ENCODE data around the gene HNF1B.
"Not testable (repeated sequence)": the region's sequence is repeated elsewhere in the genome, so short reads cannot be mapped to it uniquely, and the experiment has no call there.

HNF1B gene, protein sequence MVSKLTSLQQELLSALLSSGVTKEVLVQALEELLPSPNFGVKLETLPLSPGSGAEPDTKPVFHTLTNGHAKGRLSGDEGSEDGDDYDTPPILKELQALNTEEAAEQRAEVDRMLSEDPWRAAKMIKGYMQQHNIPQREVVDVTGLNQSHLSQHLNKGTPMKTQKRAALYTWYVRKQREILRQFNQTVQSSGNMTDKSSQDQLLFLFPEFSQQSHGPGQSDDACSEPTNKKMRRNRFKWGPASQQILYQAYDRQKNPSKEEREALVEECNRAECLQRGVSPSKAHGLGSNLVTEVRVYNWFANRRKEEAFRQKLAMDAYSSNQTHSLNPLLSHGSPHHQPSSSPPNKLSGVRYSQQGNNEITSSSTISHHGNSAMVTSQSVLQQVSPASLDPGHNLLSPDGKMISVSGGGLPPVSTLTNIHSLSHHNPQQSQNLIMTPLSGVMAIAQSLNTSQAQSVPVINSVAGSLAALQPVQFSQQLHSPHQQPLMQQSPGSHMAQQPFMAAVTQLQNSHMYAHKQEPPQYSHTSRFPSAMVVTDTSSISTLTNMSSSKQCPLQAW

DNA sequence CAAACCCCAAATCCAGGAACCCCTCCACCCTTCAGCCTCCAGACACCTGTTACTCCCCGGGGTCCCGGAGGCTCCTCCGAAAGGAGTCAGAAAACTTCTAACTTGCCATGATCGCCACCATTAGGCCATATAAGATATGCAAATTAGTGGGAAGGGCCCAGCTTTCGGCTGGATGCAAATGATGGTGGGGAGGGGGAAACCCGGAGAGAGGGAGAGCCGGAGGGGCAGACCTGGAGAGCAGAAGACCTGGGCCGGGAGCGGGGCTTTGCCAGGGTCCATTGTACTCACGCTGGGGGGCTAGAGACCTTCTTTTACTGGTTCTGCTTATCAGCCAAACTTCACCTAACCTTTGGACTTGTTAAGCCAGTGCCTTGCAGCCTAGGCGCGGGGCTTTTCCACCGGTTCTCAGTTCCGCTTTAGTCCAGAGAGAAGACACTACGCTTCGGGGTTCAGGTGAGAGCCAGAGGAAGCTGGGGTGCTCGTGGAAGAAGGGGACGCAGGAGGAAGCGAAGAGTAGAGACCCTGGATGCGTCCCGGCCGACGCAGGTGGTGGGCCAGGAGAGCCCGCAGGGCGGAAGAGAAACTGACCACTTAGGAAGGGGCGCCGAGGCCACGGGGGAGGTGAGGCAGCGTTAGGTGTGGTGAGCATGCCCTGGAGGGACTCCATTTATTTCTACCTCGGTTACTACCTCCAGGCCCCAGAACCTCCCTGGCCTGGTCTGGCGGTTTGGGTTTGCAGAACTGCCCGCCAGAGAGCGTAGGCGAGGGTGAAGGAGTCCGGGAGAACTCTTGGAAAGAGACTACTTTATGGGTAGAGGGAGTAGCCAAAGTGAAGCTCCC is at the start of gene HNF1B:
HNF1B (minus strand) TSS at position 99 of the 840 bp plus-strand sequence. CDS start 175 bp downstream, outside the sequence.
- DNase-seq (ENCODE audit: low read depth), result no peak

DNA sequence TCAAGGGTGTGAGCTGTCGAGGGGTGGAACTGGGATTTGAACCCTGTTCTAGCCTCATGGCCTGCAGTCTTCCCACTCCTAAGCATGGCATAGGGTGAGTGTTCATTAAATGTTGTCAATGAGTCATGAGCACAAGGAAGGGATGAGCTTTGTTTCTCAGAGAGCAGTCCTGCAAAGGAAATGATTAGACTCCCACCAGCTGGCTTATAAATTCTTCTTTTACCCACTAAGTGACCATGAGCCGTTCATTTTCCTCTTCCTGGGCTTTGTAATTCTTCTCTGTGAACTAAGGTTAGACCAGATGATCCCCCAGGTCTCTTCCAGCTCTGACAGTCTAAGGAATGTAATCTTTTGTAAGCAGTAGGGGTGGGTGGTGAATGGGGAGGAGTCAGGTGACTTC is 47.9 kb upstream of the HNF1B start:
- DNase-seq (ENCODE audit: low read depth), result peak; percentile 63

DNA sequence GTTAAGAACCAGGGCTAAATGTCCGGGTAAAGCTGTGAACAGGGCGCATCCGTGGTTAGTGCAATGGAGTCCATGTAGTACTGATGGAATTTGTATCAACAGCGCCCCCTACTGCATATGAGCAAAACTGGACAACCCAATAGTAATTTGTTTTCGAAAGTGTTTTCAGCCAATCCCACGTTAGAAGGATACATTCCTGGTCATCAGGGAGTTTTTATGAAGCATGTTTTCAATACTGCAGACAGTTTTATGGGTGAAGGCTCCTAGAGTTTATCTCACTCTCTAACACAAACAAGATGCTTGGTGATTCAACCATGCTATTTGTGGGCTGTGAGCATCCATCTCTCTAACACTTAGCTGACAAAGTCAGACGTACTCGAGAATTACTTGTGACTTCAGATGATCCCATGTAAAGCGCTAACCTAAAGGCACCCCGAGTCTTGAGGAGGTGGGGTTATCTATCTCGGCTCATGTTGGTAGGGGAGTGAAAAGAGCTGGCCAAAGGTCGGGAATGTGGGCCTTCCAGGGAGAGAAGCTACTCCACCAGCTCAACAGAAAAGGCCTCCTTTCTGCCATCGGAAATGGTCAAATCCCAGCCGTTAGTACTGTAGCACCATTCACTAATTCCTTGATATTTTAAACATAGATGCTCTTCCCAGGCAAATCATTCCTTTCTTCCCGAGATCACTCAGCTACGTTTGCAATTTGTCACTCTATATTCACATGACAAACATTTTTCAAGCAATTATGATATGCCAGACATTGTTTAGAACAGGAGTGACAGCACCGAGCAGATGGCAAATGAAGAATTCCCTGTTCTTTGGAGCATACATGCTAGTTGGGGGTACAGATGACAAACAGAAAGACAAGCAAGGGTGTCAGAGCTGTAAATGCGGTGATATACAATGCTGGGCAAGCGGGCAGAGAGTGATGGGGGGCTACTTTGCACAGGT is 46.9 kb upstream of the HNF1B start:
- peak; percentile 26 for DNase-seq (ENCODE audit: low read depth)

DNA sequence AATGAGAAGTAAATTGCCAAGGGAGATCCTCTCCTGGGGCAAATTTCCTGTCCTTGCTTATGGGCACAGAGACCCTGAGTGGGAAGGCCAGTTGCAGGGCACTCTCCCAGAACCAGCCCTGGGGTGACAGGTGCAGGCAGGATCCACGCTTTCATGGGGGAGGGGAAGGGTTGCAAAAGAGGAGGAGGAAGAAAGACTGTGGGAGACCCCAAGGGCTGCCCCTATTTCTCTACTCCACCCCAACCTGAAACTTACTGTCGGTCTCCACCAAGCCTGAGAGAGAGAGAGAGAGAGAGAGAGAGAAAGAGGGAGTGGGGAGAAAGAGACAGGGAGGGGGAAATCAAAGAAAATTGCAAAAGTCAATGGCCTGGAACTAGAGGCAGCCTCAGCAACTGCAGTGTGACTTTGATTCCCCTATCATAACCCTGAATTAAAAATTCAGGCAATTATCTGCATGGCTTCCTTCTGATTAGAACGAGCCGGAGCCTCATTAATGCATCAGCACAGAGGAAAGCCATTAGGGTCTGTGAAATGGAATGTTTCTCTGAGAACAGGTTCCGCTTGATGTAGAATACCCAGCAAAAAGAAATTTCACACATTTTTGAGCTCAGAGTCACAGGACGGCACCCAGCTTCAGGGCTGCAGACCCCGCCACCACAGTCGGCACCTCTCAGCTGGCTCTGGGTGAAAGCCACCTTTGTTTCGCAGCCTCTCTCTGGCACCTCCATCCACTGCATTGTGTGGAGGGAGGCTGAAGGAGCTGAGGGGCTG is 45.1 kb upstream of the HNF1B start:
- no peak for DNase-seq (ENCODE audit: low read depth)

DNA sequence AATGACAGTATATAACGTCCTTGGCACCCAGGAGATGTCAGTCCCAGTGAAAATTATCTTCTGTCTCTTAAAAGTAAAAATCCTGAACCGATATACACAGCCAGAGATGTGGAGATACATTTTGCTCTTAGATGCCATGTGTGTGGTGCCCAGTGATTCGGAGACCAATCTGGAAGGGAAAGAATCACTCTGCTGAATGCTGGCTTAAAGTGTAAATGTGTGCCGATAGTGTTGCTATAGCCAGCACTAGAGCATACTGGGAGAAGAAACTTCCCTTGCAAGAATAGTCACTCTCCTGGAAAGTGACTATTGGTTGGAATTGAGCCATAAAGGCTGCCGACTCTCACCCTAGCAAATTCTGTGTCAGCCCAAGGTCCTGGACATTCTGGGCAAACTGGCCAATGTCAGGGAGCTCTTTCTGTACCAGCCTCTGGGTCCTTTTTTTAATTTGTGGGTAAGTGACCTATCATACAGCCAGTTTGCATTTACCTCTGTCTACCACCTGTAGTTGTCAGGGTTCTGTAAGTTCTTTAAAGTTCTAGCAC is 44.2 kb upstream of the HNF1B start:
- DNase-seq (ENCODE audit: low read depth), result no peak

DNA sequence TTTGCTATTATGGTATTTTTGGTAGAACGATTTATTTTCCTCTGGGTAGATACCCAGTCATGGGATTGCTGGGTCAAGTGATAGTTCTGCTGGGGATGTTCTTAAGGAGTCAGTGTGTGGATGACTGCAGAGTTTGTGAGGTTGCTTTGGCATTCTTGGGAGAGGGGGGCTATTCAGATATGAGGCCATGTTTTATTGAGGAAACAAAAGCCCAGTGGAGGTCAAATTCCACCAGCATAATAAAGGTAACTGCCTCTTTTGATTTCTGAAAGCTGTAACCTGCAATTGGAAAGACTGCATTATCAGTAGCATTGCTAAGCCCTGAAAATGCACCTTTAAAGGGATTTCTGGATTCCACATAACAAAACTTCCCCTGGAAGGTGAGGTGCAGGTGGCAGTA is 43.7 kb upstream of the HNF1B start:
- DNase-seq (ENCODE audit: low read depth), result no peak

DNA sequence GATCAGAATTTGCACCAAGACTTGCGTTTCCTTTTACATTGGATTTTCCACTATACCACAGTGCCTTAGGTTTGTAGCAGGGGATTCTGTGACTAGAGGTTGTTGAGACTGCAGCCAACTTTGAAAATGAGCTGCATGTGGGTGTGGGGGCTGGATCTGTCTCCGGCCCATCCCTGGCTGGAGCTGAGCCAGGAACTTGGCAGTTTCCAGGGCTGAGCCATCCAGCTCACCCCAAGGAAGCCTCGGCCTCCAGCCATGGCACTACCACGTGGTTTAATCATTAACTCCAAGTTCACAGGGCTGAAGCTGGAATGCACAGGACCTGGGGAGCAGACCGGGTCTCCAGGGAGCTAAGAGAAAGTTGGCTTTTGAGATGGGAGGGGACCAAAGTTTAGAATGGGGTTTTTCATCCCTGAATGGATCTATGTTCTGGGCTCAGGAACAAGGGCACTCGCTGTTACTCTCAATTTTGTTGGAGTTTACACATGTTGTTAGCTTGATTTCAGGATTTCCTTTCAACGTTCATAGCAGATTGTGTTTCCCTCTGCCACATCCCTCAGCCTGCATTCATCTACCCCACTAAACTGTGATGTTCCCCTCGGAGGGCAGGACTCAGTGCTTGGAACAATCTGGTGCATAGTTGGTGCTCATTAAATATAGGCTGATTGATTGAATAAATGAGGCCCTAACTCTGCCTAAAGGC is 42.3 kb upstream of the HNF1B start:
- no peak for DNase-seq (ENCODE audit: low read depth)

DNA sequence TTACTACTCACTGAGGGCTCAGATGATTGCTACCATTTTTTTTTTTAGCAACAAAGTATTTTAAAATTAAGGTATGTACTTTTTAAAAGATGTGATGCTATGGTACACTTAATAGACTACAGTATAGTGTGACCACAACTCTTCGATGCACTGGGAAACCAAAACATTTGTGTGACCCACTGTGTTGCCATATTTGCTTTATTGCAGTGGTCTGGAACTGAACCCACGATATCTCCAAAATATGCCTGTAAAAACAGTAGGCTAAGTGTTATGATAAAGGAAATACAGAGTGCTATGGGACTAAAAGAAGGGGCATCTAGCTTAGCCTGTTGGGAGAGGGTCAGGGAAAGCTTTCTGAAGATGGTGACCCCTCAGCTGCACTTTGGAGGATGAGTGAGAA is 41.6 kb upstream of the HNF1B start:
- DNase-seq (ENCODE audit: low read depth), result no peak

DNA sequence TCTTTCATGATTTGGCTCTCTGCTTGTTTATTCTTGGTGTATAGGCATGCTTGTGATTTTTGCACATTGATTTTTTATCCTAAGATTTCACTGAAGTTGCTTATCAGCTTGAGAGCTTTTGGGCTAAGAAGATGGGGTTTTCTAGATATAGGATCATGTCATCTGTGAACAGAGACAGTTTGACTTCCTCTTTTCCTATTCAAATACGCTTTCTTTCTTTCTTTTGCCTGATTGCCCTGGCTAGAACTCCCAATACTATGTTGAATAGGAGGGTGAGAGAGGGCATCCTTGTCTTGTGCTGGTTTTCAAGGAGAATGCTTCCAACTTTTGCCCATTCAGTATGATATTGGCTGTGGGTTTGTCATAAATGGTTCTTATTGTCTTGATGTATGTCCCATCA is 37.6 kb upstream of the HNF1B start:
- DNase-seq (ENCODE audit: low read depth), result not testable (repeated sequence)

DNA sequence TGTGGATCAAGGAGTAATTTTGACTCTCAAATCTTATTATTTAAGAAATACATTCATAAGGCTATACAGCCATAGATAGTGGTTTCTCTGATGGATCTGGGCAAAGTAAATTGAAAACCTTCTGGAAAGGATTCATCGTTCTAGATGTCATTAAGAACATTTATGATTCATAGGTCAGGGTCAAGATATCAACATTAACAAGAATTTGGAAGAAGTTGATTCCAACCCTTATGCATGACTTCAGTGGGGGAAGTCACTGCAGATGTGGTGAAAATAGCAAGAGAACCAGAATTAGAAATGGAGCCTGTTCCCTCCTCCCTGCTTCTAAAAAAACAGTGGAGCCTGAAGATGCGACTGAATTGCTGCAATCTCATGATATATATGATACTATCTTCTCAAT is 36.6 kb upstream of the HNF1B start:
- no peak for DNase-seq (ENCODE audit: low read depth)

DNA sequence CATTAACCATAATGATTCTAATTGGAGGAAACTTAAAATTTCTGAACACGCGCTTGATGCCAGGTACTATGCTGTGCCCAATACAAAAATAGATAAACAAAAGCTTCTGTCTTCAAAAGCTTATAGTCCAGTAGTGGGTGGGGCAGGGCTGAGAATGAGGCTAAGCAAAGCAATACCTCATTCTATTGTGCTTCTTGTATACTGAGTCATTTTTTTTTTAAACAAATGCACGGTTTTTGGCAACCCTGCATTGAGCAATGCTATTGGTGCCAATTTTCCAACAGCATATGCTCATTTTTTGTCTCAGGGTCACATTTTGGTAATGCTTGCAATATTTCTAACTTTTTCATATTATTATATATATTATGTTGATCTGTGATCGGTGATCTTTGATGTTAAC is 34.7 kb upstream of the HNF1B start:
- DNase-seq (ENCODE audit: low read depth), result peak; percentile 52

DNA sequence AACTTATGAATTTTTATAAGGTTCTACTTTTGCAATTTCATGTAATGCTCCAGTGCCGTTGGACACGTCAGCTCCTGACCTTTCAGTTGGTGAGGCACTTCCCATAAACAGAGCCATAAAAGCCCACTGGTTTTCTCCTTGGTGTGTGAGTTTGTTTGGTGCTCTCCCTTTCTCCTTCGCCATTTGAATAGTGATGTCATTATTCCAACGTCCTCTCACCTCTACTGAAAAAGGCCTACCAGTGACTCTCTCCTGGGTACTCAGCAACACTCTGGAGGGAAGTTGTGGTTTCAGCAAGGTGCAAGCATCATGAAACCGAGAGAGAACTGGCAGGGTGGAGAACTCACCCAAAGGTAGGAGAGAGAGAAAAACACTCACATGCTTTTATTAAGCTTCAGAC is 29.6 kb upstream of the HNF1B start:
- no peak for DNase-seq (ENCODE audit: low read depth)

DNA sequence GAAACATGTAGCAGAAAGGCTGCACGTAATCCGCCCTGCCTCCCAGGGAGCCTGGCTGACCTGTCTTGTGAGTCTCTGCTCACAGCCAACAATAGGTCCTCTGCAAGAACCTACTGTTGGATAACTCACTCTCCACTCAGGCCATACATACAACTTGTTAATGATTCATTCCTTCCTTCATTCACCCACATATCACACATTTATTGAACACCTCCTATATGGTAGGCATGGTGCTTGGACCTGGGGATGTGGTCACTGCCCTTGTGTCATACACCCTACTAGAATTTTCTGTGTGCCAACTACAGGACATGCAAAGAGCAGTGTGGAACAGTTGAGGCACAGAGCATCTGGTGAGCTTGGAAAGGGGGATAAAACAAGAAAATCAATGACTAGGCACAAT is 28.1 kb upstream of the HNF1B start:
- no peak for DNase-seq (ENCODE audit: low read depth)

DNA sequence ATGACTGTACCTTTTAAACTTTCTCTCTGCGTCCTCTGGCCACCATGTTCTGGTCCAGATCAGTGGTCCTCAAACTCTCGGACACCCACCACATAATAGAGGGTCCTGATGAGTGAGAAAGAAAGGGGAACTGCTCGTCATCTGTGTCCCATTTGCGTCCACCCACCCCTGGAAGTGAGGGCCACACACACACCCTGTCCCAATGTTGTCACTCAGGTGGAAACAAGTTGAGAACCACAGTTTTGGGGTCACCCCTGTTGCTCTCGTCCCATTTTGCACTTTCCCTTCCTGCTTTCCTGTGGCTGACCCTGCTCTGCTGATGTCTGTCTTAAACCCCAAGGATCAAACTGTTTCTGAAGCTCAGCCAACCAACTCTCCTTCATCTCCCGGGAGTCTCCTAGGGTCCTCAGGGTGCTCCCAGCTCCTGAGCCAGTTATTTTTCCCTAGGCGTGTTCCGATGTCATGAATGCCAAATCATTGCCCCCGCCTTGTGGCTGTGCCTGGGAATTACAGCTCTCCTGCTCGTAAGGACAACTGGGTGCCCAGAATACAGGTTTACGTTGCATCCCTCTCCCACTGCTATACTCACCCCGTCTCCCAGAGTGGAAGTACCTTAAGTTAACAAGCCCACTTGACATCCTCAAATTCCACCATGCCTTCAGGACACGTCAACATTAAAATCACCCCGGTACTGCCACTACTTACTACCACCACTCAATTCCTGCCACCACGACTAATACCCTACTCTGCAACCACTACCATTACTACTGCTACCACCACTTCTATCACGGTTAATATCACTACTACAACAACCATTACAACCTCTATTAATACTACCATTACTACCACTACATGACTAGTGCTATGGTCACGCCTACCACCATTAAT is 26.0 kb upstream of the HNF1B start:
- peak; percentile 63 for DNase-seq (ENCODE audit: low read depth)

DNA sequence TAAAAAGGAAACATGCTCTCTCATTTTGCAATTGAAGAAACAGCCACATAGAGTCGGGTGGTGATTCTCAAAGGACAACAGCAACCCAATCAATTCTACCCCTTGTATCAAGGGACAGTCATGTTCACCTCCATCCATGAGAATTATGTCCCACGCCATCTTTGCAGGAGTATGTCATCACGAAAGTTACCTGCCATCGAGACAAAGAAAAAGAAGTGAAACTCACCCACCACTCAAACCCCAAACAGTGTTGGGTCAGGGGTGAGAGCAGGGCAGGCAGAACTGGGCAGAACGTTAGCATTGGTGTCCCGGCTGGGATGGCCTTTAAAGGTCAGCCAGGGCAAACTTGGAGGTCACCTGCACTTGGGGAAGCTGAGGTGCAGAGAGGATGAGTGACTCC is 24.2 kb upstream of the HNF1B start:
- DNase-seq (ENCODE audit: low read depth), result no peak

DNA sequence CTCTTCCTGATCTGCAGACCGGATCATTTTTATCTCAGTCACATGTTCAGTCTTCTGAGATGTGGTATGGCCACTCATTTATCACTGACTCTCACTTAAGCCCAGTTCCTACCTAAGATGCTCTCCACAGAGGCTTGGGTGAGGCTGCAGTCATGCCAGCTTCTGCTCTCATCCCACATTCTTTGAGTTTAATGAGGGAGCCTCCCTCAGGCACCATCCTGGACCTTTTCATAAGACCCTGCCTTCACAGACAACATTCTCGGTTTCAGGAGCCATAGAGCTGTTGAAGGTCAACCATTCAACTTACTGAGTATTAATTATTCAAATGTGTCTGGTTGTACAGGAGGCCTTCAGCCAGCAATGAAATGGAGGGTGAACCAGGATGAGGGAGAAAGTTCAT is 23.6 kb upstream of the HNF1B start:
- DNase-seq (ENCODE audit: low read depth), result no peak

DNA sequence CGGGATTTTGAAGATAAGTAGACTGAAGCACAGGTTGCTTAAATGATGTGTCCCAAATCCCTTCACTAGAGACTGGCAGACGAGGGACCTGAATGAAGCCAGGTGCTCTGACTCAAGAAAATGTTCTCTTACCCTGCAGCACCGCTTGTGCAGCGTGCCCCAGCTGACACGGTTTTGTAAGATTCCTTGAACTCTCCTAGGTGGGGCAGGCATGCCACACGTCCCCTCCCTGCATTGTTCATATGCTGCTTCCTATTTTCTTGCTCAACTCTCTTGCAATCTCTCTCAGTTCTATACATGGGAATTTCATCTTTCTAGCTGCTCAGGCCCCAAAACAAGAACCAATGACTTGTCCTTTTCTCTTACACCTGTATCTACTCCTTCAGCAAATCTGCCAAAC is 22.1 kb upstream of the HNF1B start:
- no peak for DNase-seq (ENCODE audit: low read depth)

DNA sequence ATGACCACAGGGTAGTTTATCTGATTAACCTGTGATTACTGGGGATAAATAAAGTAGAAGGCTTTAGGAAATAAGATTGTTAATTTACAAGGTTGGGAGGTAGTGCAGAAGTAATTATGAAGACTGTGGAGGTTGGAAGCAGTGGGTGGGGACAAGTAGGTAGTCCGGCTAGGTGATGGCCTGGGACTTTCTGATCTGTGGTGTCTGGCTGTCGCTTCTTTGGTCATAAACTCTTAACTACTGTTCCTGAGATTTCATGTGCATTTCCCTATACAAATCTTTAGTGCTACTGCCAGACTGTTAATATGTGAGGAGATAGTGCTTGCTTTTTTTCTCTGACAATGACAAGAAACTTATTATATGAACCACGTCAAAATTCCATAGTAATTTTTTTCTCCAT is 19.5 kb upstream of the HNF1B start:
- no peak for DNase-seq (ENCODE audit: low read depth)

DNA sequence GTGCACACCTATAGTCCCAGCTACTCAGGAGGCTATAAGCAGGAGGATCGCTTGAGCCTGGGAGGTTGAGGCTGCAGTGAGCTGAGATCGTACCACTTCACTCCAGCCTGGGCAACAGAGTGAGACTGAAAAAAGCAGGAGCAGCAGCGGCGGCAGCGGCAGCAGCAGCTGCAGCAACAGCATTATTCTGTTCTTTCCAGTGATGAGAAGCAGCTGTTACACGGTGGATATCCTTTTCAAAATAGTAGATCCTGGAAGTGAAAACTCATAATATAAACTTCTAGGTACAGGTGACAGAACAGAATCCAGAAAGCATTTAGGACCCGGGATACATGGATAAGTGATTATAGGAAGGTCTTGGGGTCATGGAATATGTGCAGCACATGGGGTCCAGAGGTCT is 17.8 kb upstream of the HNF1B start:
- no peak for DNase-seq (ENCODE audit: low read depth)
